Glutamatergic neuron (in vitro differentiated cells): ENCODE measurements around the gene ZNF407. TPM values are rescaled to one million over a fixed set of nuclear protein-coding genes. Genes with fewer than 3 reads are reported as not detected.

Source experiments
- DNase-seq: peaks from one replicate; pipeline ENCODE4 v3.0.0; 2022
- H3K27ac Mint-ChIP-seq: one replicate; pipeline ENCODE4 v1.8.0; 2020; ENCODE audit warnings: mild to moderate bottlenecking, mixed read lengths, inconsistent platforms; ENCODE audit not compliant: unreplicated experiment
- H3K27me3 Mint-ChIP-seq: one replicate; pipeline ENCODE4 v1.8.0; 2020; ENCODE audit warnings: mild to moderate bottlenecking, moderate library complexity, mixed read lengths, inconsistent platforms; ENCODE audit not compliant: unreplicated experiment
- H3K36me3 Mint-ChIP-seq: one replicate; pipeline ENCODE4 v1.8.0; 2020; ENCODE audit warnings: mild to moderate bottlenecking, mixed read lengths, inconsistent platforms; ENCODE audit not compliant: unreplicated experiment
- H3K4me1 Mint-ChIP-seq: one replicate; pipeline ENCODE4 v1.8.0; 2020; ENCODE audit warnings: mild to moderate bottlenecking, low read depth, mixed read lengths, inconsistent platforms; ENCODE audit not compliant: unreplicated experiment
- H3K4me3 Mint-ChIP-seq: one replicate; pipeline ENCODE4 v1.8.0; 2020; ENCODE audit warnings: mild to moderate bottlenecking, mixed read lengths, inconsistent platforms; ENCODE audit not compliant: unreplicated experiment
- H3K9me3 Mint-ChIP-seq: one replicate; pipeline ENCODE4 v1.8.0; 2020; ENCODE audit warnings: mild to moderate bottlenecking, moderate library complexity, mixed read lengths, inconsistent platforms; ENCODE audit not compliant: unreplicated experiment
- CTCF ChIP-seq: fragments of 200-600 bp; sonication (generic); IDR thresholded peaks from one replicate; pipeline ENCODE4 v1.5.0; 2021; ENCODE audit not compliant: partially characterized antibody, unreplicated experiment
- total RNA-seq: library from RNA; stranded (reverse); fragmentation: NEBNext Ultra II Directional; extraction: Animal tissue kit (Norgen Biotek cat#: 25700); gene quantifications from one replicate; pipeline ENCODE4 v1.2.1, GENCODE V29; 2021; ENCODE audit not compliant: unreplicated experiment

ZNF407 gene
- total RNA-seq, 1 donor from 2014 or later = 15.8 TPM

- Mint-ChIP-seq H3K4me3 (no peak overlapping the region), H3K9me3 (no peaks in the 10 kb centered on the region), H3K27ac (no peak overlapping the region), H3K27me3 (peaks cover 2% of the 10 kb centered on the region), H3K4me1 (no peaks in the 10 kb centered on the region), H3K36me3 (no peaks in the 10 kb centered on the region)
- DNase-seq = no peak
- TF ChIP-seq CTCF = no peak
These were observed 177.6 kb downstream of the ZNF407 start for GRCh38 chr18:74775239-74775638.

DNA sequence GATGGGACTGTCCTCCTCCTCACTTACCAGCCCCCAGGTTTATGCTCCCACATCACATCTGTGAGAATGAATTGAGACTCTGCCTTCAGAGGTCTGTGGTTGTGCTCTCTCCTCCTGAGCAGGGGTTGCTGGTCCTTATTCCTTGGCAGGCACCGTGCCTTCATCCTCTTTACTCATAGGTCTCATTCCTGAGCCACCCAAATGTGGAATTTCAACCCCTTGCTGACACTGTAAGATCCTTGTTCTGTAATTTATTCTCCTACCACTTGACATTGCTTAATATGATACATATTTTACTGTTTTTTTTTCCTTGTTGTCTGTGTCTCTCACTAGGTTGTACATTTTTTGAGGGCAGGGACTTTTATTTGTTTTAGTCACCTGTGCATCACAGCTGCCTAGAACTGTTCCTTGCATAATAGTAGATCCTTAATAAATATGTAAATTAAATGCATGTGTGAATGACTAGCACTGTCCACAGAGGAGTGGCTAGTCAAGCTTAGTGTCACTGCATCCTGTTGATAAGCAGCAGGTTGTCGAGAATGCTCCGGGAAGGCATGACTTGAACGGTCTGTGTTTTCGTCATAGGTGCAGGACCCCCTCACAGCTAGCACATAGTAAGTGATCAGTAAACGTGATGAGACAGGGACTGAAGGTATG lies 180.6 kb downstream of the ZNF407 start:
- no peaks in the 10 kb centered on the region for H3K9me3 Mint-ChIP-seq
- no peaks in the 10 kb centered on the region for H3K4me1 Mint-ChIP-seq
- no peak for TF ChIP-seq CTCF
- H3K27me3 Mint-ChIP-seq = peaks cover 2% of the 10 kb centered on the region
- no peak for DNase-seq
- no peak overlapping the region for H3K4me3 Mint-ChIP-seq
- no peak overlapping the region for H3K27ac Mint-ChIP-seq
- H3K36me3 Mint-ChIP-seq = no peaks in the 10 kb centered on the region

GRCh38 chr18:74784752-74785151 lies 187.1 kb downstream of the ZNF407 start:
- H3K36me3 Mint-ChIP-seq = no peaks in the 10 kb centered on the region
- H3K9me3 Mint-ChIP-seq = peaks cover 3% of the 10 kb centered on the region
- H3K4me1 Mint-ChIP-seq = peaks cover 9% of the 10 kb centered on the region
- peak overlapping the region; percentile 1 for H3K27ac Mint-ChIP-seq
- no peak for DNase-seq
- H3K4me3 Mint-ChIP-seq = no peak overlapping the region
- no peak for TF ChIP-seq CTCF
- H3K27me3 Mint-ChIP-seq = peaks cover 3% of the 10 kb centered on the region

DNA sequence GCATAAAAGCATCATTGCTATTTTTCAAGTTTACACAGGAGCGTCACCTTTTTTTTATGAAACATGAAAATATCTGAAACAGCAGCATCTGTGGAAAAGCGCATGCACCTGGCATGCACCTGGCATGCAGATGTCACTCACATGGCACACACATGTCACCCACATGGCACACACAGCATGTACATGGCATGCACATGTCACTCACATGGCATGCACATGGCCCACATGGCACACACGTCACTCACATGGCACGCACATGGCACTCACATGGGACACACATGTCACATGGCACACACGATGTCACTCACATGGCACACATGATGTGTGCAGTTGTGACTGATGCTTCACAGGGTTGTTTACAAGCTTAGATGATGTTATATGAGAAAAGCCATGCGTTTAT lies 188.0 kb downstream of the ZNF407 start:
- Mint-ChIP-seq H3K4me1 (peaks cover 9% of the 10 kb centered on the region), H3K9me3 (peaks cover 3% of the 10 kb centered on the region), H3K36me3 (no peaks in the 10 kb centered on the region)

More for the DNA sequence above, 188.0 kb downstream of the ZNF407 start:
- no peak for DNase-seq
- Mint-ChIP-seq H3K27ac (peak overlapping the region; percentile 70), H3K27me3 (peaks cover 3% of the 10 kb centered on the region), H3K4me3 (no peak overlapping the region)
- no peak for TF ChIP-seq CTCF
